ENCODE measurements around the gene GPC6. TPM values are rescaled to one million over a fixed set of nuclear protein-coding genes. Genes with fewer than 3 reads are reported as not detected.

GPC6 gene
- polyA plus RNA-seq, 1 donor from 2014 or later: 9.0 TPM

DNA sequence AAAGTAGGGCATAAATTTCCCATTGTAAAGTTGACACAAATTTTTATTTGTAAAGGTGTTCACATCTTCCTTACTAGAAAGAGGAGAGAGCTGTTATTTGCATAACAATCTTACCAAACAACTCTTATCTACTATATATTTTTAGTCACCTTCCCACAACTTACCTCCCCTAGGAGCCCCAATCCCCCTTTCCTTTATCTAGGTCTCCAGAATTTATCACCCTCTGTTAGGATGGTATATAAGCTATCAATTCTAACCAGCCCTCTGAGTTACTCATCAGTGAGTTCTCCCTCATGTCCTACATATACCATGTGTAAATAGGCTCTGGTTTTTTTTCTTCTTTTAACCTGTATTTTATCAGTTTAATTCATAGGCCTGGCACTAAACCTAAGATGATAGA, 1190.7 kb downstream of the GPC6 start:
- Histone ChIP-seq H2AFZ (ENCODE audit: low read depth, low read length) (no peak overlapping the region), H3K4me2 (ENCODE audit: low read length) (no peak overlapping the region), H3K9me3 (ENCODE audit: low read length) (peaks cover 5% of the 10 kb centered on the region), H3K9ac (ENCODE audit: low read length) (no peak overlapping the region), H3K79me2 (replicated peaks; ENCODE audit: insufficient read depth, low read length) (no peaks in the 10 kb centered on the region), H3K4me3 (ENCODE audit: low read length) (no peak overlapping the region), H3K36me3 (ENCODE audit: insufficient read depth, low read length) (no peaks in the 10 kb centered on the region), H3K9me2 (ENCODE audit: insufficient read depth, low read length) (no peaks in the 10 kb centered on the region), H4K20me1 (ENCODE audit: insufficient read depth) (no peaks in the 10 kb centered on the region), H3K27ac (ENCODE audit: low read length) (no peak overlapping the region), H3F3A (ENCODE audit: insufficient read depth, low read length, poor library complexity, severe bottlenecking) (no peaks in the 10 kb centered on the region), H3K27me3 (ENCODE audit: insufficient read depth, low read depth, low read length) (no peaks in the 10 kb centered on the region)
- TF ChIP-seq, protein P1, sequence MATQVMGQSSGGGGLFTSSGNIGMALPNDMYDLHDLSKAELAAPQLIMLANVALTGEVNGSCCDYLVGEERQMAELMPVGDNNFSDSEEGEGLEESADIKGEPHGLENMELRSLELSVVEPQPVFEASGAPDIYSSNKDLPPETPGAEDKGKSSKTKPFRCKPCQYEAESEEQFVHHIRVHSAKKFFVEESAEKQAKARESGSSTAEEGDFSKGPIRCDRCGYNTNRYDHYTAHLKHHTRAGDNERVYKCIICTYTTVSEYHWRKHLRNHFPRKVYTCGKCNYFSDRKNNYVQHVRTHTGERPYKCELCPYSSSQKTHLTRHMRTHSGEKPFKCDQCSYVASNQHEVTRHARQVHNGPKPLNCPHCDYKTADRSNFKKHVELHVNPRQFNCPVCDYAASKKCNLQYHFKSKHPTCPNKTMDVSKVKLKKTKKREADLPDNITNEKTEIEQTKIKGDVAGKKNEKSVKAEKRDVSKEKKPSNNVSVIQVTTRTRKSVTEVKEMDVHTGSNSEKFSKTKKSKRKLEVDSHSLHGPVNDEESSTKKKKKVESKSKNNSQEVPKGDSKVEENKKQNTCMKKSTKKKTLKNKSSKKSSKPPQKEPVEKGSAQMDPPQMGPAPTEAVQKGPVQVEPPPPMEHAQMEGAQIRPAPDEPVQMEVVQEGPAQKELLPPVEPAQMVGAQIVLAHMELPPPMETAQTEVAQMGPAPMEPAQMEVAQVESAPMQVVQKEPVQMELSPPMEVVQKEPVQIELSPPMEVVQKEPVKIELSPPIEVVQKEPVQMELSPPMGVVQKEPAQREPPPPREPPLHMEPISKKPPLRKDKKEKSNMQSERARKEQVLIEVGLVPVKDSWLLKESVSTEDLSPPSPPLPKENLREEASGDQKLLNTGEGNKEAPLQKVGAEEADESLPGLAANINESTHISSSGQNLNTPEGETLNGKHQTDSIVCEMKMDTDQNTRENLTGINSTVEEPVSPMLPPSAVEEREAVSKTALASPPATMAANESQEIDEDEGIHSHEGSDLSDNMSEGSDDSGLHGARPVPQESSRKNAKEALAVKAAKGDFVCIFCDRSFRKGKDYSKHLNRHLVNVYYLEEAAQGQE (IDR thresholded peaks at IDR 0.05; ENCODE audit: borderline replicate concordance): no peak
- TF ChIP-seq SMC3 (conservative IDR thresholded peaks at IDR 0.05; ENCODE audit: poor library complexity) (no peak), POLR2AphosphoS5 (IDR thresholded peaks at IDR 0.05) (no peak), TAF1 (IDR thresholded peaks at IDR 0.05; ENCODE audit: low read depth) (no peak), EZH2 (IDR thresholded peaks at IDR 0.05; ENCODE audit: borderline replicate concordance, insufficient read depth, low read length, poor library complexity, severe bottlenecking) (no peak), EP300 (conservative IDR thresholded peaks at IDR 0.05; ENCODE audit: poor library complexity, severe bottlenecking) (no peak), RAD21 (conservative IDR thresholded peaks at IDR 0.05) (no peak), MXI1 (conservative IDR thresholded peaks at IDR 0.05; ENCODE audit: poor library complexity, severe bottlenecking) (no peak)
- TF ChIP-seq, protein P2, sequence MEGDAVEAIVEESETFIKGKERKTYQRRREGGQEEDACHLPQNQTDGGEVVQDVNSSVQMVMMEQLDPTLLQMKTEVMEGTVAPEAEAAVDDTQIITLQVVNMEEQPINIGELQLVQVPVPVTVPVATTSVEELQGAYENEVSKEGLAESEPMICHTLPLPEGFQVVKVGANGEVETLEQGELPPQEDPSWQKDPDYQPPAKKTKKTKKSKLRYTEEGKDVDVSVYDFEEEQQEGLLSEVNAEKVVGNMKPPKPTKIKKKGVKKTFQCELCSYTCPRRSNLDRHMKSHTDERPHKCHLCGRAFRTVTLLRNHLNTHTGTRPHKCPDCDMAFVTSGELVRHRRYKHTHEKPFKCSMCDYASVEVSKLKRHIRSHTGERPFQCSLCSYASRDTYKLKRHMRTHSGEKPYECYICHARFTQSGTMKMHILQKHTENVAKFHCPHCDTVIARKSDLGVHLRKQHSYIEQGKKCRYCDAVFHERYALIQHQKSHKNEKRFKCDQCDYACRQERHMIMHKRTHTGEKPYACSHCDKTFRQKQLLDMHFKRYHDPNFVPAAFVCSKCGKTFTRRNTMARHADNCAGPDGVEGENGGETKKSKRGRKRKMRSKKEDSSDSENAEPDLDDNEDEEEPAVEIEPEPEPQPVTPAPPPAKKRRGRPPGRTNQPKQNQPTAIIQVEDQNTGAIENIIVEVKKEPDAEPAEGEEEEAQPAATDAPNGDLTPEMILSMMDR (IDR thresholded peaks at IDR 0.05; ENCODE audit: poor library complexity, severe bottlenecking): no peak

DNA sequence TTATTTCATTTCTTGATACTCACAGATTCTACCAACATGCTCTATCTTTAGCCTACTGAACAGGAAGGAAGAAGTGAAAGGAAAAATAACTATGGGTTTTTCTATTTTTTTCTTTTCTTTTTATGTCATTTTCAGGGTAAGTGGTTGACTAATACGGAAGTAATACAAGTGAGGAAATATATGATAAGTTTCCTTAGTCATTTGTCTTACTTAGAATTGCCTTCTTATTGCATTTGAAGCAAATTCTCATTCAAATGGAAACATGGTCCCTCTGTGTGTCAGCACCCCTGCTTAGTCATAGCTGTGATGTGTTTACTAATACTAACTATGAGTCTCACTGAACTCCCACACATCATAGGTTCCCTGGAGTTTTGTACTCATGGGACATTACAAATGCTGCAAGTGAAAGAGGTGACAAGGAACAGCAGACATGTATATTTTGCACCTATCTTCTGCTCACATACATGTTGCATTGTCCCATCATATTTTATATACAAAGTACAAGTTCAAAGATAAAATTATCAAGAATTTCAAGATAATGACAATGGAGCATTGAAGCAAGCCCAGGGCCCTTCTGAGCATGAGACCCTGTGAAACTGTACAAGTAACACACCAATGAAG, 1192.8 kb downstream of the GPC6 start:
- H3K9me2 ChIP-seq (ENCODE audit: insufficient read depth, low read length): no peaks in the 10 kb centered on the region
- no peaks in the 10 kb centered on the region for H3K36me3 ChIP-seq (ENCODE audit: insufficient read depth, low read length)
- H3K27ac ChIP-seq (ENCODE audit: low read length): no peak overlapping the region
- peaks cover 5% of the 10 kb centered on the region for H3K9me3 ChIP-seq (ENCODE audit: low read length)
- H3F3A ChIP-seq (ENCODE audit: insufficient read depth, low read length, poor library complexity, severe bottlenecking): no peaks in the 10 kb centered on the region
- no peaks in the 10 kb centered on the region for H4K20me1 ChIP-seq (ENCODE audit: insufficient read depth)
- no peaks in the 10 kb centered on the region for H3K79me2 ChIP-seq (replicated peaks; ENCODE audit: insufficient read depth, low read length)
- TF ChIP-seq POLR2AphosphoS5 (IDR thresholded peaks at IDR 0.05) (no peak), RAD21 (conservative IDR thresholded peaks at IDR 0.05) (no peak), EZH2 (IDR thresholded peaks at IDR 0.05; ENCODE audit: borderline replicate concordance, insufficient read depth, low read length, poor library complexity, severe bottlenecking) (no peak), SMC3 (conservative IDR thresholded peaks at IDR 0.05; ENCODE audit: poor library complexity) (no peak), TAF1 (IDR thresholded peaks at IDR 0.05; ENCODE audit: low read depth) (no peak), MXI1 (conservative IDR thresholded peaks at IDR 0.05; ENCODE audit: poor library complexity, severe bottlenecking) (no peak), EP300 (conservative IDR thresholded peaks at IDR 0.05; ENCODE audit: poor library complexity, severe bottlenecking) (no peak)
- TF ChIP-seq, protein P2 (IDR thresholded peaks at IDR 0.05; ENCODE audit: poor library complexity, severe bottlenecking): no peak
- TF ChIP-seq, protein P1 (IDR thresholded peaks at IDR 0.05; ENCODE audit: borderline replicate concordance): no peak
- H2AFZ ChIP-seq (ENCODE audit: low read depth, low read length): no peak overlapping the region
- H3K9ac ChIP-seq (ENCODE audit: low read length): no peak overlapping the region
- no peak overlapping the region for H3K4me3 ChIP-seq (ENCODE audit: low read length)
- no peaks in the 10 kb centered on the region for H3K27me3 ChIP-seq (ENCODE audit: insufficient read depth, low read depth, low read length)
- H3K4me2 ChIP-seq (ENCODE audit: low read length): no peak overlapping the region

All from neural cell (in vitro differentiated cells).